A549 (cell line): ENCODE data around the gene NFATC3. TPM values are rescaled to one million over a fixed set of nuclear protein-coding genes. Genes with fewer than 3 reads are reported as not detected.

Experiments
- ATAC-seq, 2 experiments: fragments of 200-7000 bp in 1 of 2; fragments of >200 bp in 1 of 2; cut with Nextera tagmentation in 1 of 2; cut with Tn5 transposase in 1 of 2; 3 replicates each; pipeline versions ENCODE4 v1.8.0 to v1.9.1; 2018 to 2020; ENCODE audit warnings: mild to moderate bottlenecking in 1 of 2, moderate library complexity in 1 of 2
- CTCF ChIA-PET: fragments of 300-600 bp; sonication (Branson Sonifier 250); formaldehyde crosslinking; extraction: SDS; loops from one replicate; lab custom pipeline; 2021; ENCODE audit warnings: antibody characterized with exemption, inconsistent platforms; lab: Yijun Ruan, JAX
- POLR2A ChIA-PET: fragments of 350-600 bp; formaldehyde crosslinking; extraction: SDS; loops from one replicate; lab custom pipeline; 2021; ENCODE audit warnings: antibody characterized with exemption, inconsistent platforms; lab: Yijun Ruan, JAX
- DNase-seq, 2 experiments: peaks; one replicate each; pipeline versions ENCODE4 v3.0.0 to v3.0.0-alpha.2; 2011 to 2016; ENCODE audit warnings: low read depth in 1 of 2, low spot score in 1 of 2
- FAIRE-seq: peaks from 2 replicates; lab custom pipeline; 2011; peaks lifted over from hg19 to GRCh38; lab: Jason Lieb, UNC
- H3K27ac ChIP-seq, 2 experiments: fragments of >200 bp; sonication (Bioruptor Twin); formaldehyde crosslinking; 3 replicates each; pipeline ENCODE4 v1.5.1; 2016 to 2017
- H3K4me1 ChIP-seq: fragments of >200 bp; sonication (Bioruptor Twin); formaldehyde crosslinking; 3 replicates; pipeline ENCODE4 v1.6.1; 2016
- H3K4me2 ChIP-seq: fragments of >200 bp; sonication (Bioruptor Twin); formaldehyde crosslinking; 3 replicates; pipeline ENCODE4 v1.6.1; 2016
- H3K4me3 ChIP-seq: fragments of >200 bp; sonication (Bioruptor Twin); formaldehyde crosslinking; 3 replicates; pipeline ENCODE4 v1.5.1; 2016
- H3K9me3 ChIP-seq: fragments of >200 bp; sonication (Bioruptor Twin); formaldehyde crosslinking; 3 replicates; pipeline ENCODE4 v1.6.1; 2016
- BHLHE40 ChIP-seq: IDR thresholded peaks from 2 replicates; pipeline ENCODE4 v1.6.1; 2012; ENCODE audit warnings: low read depth, low read length, inconsistent platforms
- CBX2 ChIP-seq: fragments of 200-600 bp; sonication (generic); IDR thresholded peaks from 2 replicates; pipeline ENCODE4 v1.6.1; 2016; ENCODE audit warnings: low read depth, mild to moderate bottlenecking, borderline replicate concordance
- CEBPB ChIP-seq, 2 experiments: fragments of >200 bp in 1 of 2; sonication (Bioruptor Twin) in 1 of 2; formaldehyde crosslinking in 1 of 2; IDR thresholded peaks; 2 replicates each; pipeline ENCODE4 v1.6.1; 2012 to 2016
- CHD2 ChIP-seq: fragments of 150-350 bp; IDR thresholded peaks from 2 replicates; pipeline ENCODE4 v1.6.1; 2014; ENCODE audit warnings: low read length; ENCODE audit not compliant: partially characterized antibody
- CHD4 ChIP-seq: fragments of 200-600 bp; sonication (generic); IDR thresholded peaks from 2 replicates; pipeline ENCODE4 v1.6.1; 2016; ENCODE audit warnings: antibody characterized with exemption, mild to moderate bottlenecking, borderline replicate concordance
- EHMT2 ChIP-seq: fragments of 200-600 bp; sonication (generic); IDR thresholded peaks from 2 replicates; pipeline ENCODE4 v1.6.1; 2016; ENCODE audit warnings: antibody characterized with exemption, low read depth, mild to moderate bottlenecking, moderate library complexity
- FOSL2 ChIP-seq, 2 experiments: fragments of 450-650 bp in 1 of 2; fragments of >200 bp in 1 of 2; sonication (Bioruptor Twin) in 1 of 2; formaldehyde crosslinking; IDR thresholded peaks; 2 replicates each; pipeline versions ENCODE4 v1.5.0 to v1.6.1; 2016 to 2020; ENCODE audit warnings: mild to moderate bottlenecking in 1 of 2, moderate library complexity in 1 of 2
- FOXS1 ChIP-seq: fragments of 250-450 bp; sonication (Bioruptor Pico); IDR thresholded peaks from 2 replicates; pipeline ENCODE4 v1.5.0; 2020; ENCODE audit warnings: mild to moderate bottlenecking, moderate library complexity
- GATA3 ChIP-seq: IDR thresholded peaks from 2 replicates; pipeline ENCODE4 v1.6.1; 2012; ENCODE audit warnings: borderline replicate concordance
- HES2 ChIP-seq: fragments of >200 bp; sonication (Bioruptor Twin); formaldehyde crosslinking; IDR thresholded peaks from 2 replicates; pipeline ENCODE4 v1.6.1; 2016
- HOXB13 ChIP-seq: fragments of 250-450 bp; sonication (Bioruptor Pico); IDR thresholded peaks from 2 replicates; pipeline ENCODE4 v1.5.0; 2020; ENCODE audit warnings: low read depth, mild to moderate bottlenecking, moderate library complexity
- JUN ChIP-seq, 2 experiments: fragments of >200 bp; sonication (Bioruptor Twin); formaldehyde crosslinking; IDR thresholded peaks; 2 replicates in 1 of 2; 3 replicates in 1 of 2; pipeline ENCODE4 v1.6.1; 2016 to 2017
- JUNB ChIP-seq: fragments of >200 bp; sonication (Bioruptor Twin); formaldehyde crosslinking; IDR thresholded peaks from 2 replicates; pipeline ENCODE4 v1.6.1; 2016
- MAZ ChIP-seq: fragments of 150-350 bp; IDR thresholded peaks from 2 replicates; pipeline ENCODE4 v1.6.1; 2014; ENCODE audit warnings: antibody characterized with exemption, low read depth, low read length, borderline replicate concordance
- MYC ChIP-seq: IDR thresholded peaks from 2 replicates; pipeline ENCODE4 v1.6.1; 2012; ENCODE audit warnings: mild to moderate bottlenecking, inconsistent platforms, low read length, improper control_type of control experiment, borderline replicate concordance
- NFE2L2 ChIP-seq: fragments of 150-350 bp; conservative IDR thresholded peaks from 2 replicates; pipeline ENCODE4 v1.6.1; 2014; ENCODE audit warnings: low read length
- NR3C1 ChIP-seq: fragments of >200 bp; sonication (Bioruptor Twin); formaldehyde crosslinking; IDR thresholded peaks from 3 replicates; pipeline ENCODE4 v1.6.1; 2017
- POLR2AphosphoS2 ChIP-seq: conservative IDR thresholded peaks from 2 replicates; pipeline ENCODE4 v1.6.1; 2012; ENCODE audit warnings: low read length, improper control_type of control experiment, inconsistent platforms
- REST ChIP-seq: fragments of 200-600 bp; sonication (generic); IDR thresholded peaks from 2 replicates; pipeline ENCODE4 v1.6.1; 2016; ENCODE audit warnings: antibody characterized with exemption, mild to moderate bottlenecking, moderate library complexity
- RNF2 ChIP-seq: fragments of 200-600 bp; sonication (generic); IDR thresholded peaks from 2 replicates; pipeline ENCODE4 v1.6.1; 2016; ENCODE audit warnings: low read depth, mild to moderate bottlenecking, antibody characterized with exemption, moderate library complexity, borderline replicate concordance
- ZC3H11A ChIP-seq: fragments of 450-650 bp; IDR thresholded peaks from 2 replicates; pipeline ENCODE4 v1.6.1; 2014; ENCODE audit warnings: antibody characterized with exemption, mild to moderate bottlenecking
- ZNF302 ChIP-seq: fragments of 250-450 bp; sonication (Bioruptor Pico); IDR thresholded peaks from 2 replicates; pipeline ENCODE4 v1.9.0; 2021; ENCODE audit warnings: inconsistent platforms, mild to moderate bottlenecking, moderate library complexity
- WGBS: methylation state at CpG from one replicate; pipeline ENCODE4 v1.1.6; 2017; ENCODE audit errors: missing lambda C conversion rate; 5-methylcytosine and 5-hydroxymethylcytosine counted together
- polyA plus RNA-seq, 4 experiments: library from polyadenylated mRNA; depleted of rRNA in 3 of 4; stranded (reverse); fragments of >200 nt; fragmentation: RNase III in 1 of 4; extraction: RNeasy Plus Mini Kit Qiagen cat#74134 plus additional on column Dnase treatment in 1 of 4; gene quantifications; 2 replicates in 3 of 4; 3 replicates in 1 of 4; pipeline ENCODE4 v1.2.3, GENCODE V29; 2011 to 2017
- TF ChIP-seq, protein P1 (sequence below): fragments of 250-450 bp; sonication (Bioruptor Pico); IDR thresholded peaks from 2 replicates; pipeline ENCODE4 v1.5.0; 2020; ENCODE audit warnings: low read depth, mild to moderate bottlenecking, moderate library complexity

NFATC3 gene
- polyA plus RNA-seq, 2 of the 4 experiments (the other 2 are of a cell fraction) = 13.3 to 23.9 TPM

DNA sequence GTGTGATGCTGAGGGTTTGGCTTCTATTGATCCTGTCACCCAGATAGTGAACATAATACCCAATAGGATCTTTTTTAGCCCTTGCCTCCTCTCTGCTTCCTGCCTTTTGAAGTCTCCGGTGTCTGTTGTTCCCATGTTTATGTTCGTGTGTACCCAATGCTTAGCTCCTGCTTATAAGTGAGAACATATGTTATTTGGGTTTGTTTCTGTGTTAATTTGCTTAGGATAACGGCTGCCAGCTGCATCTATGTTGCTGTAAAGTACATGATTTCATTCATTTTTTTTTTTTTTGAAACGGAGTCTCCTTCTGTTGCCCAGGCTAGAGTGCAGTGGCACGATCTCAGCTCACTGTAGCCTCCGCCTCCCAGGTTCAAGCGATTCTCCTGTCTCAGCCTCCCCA lies 39.1 kb upstream of the NFATC3 start:
- FAIRE-seq (no peak), DNase-seq (no peak), ATAC-seq (no peak)
- POLR2A ChIA-PET = no interaction called here
- Histone ChIP-seq H3K27ac (no peak overlapping the region), H3K9me3 (no peaks in the 10 kb centered on the region), H3K4me3 (no peak overlapping the region), H3K4me1 (no peaks in the 10 kb centered on the region), H3K4me2 (no peak overlapping the region)
- CTCF ChIA-PET = interaction anchor here (0.6 to 1.2 kb wide), 3 partner anchors 12 to 429 kb away, joined by 3 to 4 read pairs (median 3); no protein-coding TSS in a partner anchor
- 88% methylated on average over 7 of the region's 7 CpGs for WGBS
- TF ChIP-seq HOXB13 (CRISPR knock-in tag) = no peak
- TF ChIP-seq FOXS1 (CRISPR knock-in tag) = no peak
- TF ChIP-seq CHD4 = no peak
- no peak for TF ChIP-seq HES2
- no peak for TF ChIP-seq ZC3H11A
- no peak for TF ChIP-seq CBX2
- TF ChIP-seq CHD2 = no peak
- no peak for TF ChIP-seq GATA3
- TF ChIP-seq, protein P1, sequence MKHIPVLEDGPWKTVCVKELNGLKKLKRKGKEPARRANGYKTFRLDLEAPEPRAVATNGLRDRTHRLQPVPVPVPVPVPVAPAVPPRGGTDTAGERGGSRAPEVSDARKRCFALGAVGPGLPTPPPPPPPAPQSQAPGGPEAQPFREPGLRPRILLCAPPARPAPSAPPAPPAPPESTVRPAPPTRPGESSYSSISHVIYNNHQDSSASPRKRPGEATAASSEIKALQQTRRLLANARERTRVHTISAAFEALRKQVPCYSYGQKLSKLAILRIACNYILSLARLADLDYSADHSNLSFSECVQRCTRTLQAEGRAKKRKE (CRISPR knock-in tag) = no peak
- TF ChIP-seq MYC = no peak
- no peak for TF ChIP-seq EHMT2
- TF ChIP-seq JUNB = no peak
- TF ChIP-seq ZNF302 = no peak
- TF ChIP-seq CEBPB (IDR thresholded peaks at IDR 0.05) = no peak

- ChIA-PET POLR2A (no interaction called here), CTCF (interaction anchor here (0.7 to 1.6 kb wide), 4 partner anchors 18 to 527 kb away, joined by 3 to 6 read pairs (median 3); no protein-coding TSS in a partner anchor)
- WGBS = 90% methylated on average over 2 of the region's 2 CpGs
- Histone ChIP-seq H3K4me1 (no peaks in the 10 kb centered on the region), H3K9me3 (no peaks in the 10 kb centered on the region), H3K4me2 (no peak overlapping the region), H3K27ac (no peak overlapping the region), H3K4me3 (no peak overlapping the region)
- TF ChIP-seq GATA3 (no peak), JUNB (no peak), POLR2AphosphoS2 (no peak), MAZ (no peak), NFE2L2 (no peak), BHLHE40 (no peak), RNF2 (no peak), REST (no peak), FOSL2 (IDR thresholded peaks at IDR 0.05) (no peak), FOSL2 (CRISPR knock-in tag; IDR thresholded peaks at IDR 0.05) (no peak), HOXB13 (CRISPR knock-in tag) (no peak), JUN (IDR thresholded peaks at IDR 0.05) (no peak), MYC (no peak), CHD2 (no peak), NR3C1 (no peak)
- TF ChIP-seq, protein P1 (CRISPR knock-in tag) = no peak
- DNase-seq = no peak
- no peak for ATAC-seq
- FAIRE-seq = no peak
Measured at GRCh38 chr16:68047987-68048386, 37.2 kb upstream of the NFATC3 start.
